Measurements from ENCODE around the gene LLPH. TPM values are rescaled to one million over a fixed set of nuclear protein-coding genes. Genes with fewer than 3 reads are reported as not detected.

Gene LLPH
- total RNA-seq, 1 donor from 2014 or later = 17.1 TPM

DNA sequence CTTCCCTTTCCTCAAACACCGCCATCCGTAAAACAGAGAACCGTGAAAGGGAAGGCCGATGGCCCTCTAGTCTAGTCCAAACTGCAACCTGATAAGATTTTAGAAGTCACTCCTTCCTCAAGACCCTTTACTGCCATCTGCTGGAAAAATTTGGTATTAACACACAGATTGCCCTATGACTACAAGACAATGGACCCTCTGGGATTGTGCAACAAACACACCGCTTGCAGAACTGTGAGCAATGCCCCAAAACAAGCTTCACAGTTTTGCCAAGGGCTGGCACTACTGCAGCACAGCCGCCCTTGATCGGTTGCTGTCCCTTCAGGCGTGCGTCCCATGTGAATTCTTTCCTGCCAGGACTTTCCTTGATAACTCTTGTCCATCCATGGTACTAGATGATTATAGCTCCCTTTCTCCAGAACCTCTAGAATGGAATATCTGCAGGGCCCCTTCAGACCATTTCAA is 23.1 kb downstream of the LLPH start:
- H3K4me3 ChIP-seq = no peak overlapping the region
- ATAC-seq (peak; percentile 97), DNase-seq (no peak)
- intact Hi-C loops (cut with DNase I) = no loop called here
- no peaks in the 10 kb centered on the region for H3K9me3 ChIP-seq
- H3K27me3 ChIP-seq = no peaks in the 10 kb centered on the region
- H3K4me1 ChIP-seq = no peaks in the 10 kb centered on the region
- TF ChIP-seq, protein P1, sequence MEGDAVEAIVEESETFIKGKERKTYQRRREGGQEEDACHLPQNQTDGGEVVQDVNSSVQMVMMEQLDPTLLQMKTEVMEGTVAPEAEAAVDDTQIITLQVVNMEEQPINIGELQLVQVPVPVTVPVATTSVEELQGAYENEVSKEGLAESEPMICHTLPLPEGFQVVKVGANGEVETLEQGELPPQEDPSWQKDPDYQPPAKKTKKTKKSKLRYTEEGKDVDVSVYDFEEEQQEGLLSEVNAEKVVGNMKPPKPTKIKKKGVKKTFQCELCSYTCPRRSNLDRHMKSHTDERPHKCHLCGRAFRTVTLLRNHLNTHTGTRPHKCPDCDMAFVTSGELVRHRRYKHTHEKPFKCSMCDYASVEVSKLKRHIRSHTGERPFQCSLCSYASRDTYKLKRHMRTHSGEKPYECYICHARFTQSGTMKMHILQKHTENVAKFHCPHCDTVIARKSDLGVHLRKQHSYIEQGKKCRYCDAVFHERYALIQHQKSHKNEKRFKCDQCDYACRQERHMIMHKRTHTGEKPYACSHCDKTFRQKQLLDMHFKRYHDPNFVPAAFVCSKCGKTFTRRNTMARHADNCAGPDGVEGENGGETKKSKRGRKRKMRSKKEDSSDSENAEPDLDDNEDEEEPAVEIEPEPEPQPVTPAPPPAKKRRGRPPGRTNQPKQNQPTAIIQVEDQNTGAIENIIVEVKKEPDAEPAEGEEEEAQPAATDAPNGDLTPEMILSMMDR (IDR thresholded peaks at IDR 0.05) = peak; percentile 83
- H3K27ac ChIP-seq = no peak overlapping the region
- H3K36me3 ChIP-seq = no peaks in the 10 kb centered on the region

DNA sequence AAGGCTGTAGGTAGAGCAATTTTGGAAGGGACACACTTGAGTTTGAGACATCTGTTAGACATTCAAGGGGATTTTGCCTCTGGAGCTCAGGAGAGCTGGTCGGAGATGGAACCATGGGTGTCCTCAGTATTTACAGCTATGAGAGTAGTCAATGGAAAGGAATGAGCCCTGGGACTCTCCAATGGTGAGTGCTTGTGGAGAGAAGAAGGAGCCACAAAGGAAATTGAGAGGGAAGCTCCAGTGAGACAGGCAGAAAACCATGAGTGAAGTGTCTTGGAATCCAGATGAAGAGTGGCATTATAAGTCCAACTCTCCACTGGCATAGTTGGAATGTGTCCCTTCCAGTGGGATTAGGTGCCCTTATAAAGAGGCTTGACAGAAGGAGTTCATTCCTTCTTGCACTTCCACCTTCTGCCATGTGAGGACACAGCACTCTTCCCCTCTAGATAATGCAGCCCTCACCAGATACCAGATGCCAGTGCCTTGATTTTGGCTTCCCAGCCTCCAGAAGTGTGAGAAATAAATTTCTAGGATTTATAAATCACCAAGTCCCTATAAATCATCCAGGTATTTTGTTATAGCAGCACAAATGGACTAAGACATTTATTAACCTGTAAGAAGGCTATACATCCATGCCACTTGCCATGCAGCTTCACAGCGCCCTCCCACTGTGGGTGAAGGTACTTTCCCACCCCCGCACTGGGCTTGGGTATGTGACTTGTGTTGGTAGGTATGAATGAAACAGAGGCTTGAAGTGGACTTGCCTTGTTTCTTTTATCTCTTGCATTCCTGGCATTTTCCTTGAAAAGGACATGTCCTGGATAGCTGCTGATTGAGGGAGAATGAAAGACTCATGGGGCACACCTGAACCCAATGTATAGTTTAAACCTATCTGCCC is 27.3 kb downstream of the LLPH start:
- H3K36me3 ChIP-seq = no peaks in the 10 kb centered on the region
- no peak for DNase-seq
- intact Hi-C loops (cut with DNase I) = no loop called here
- TF ChIP-seq, protein P1 (IDR thresholded peaks at IDR 0.05) = no peak
- peaks cover 6% of the 10 kb centered on the region for H3K27me3 ChIP-seq
- no peak overlapping the region for H3K4me3 ChIP-seq
- no peak overlapping the region for H3K27ac ChIP-seq
- H3K9me3 ChIP-seq = no peaks in the 10 kb centered on the region
- ATAC-seq = no peak
- H3K4me1 ChIP-seq = no peaks in the 10 kb centered on the region

DNA sequence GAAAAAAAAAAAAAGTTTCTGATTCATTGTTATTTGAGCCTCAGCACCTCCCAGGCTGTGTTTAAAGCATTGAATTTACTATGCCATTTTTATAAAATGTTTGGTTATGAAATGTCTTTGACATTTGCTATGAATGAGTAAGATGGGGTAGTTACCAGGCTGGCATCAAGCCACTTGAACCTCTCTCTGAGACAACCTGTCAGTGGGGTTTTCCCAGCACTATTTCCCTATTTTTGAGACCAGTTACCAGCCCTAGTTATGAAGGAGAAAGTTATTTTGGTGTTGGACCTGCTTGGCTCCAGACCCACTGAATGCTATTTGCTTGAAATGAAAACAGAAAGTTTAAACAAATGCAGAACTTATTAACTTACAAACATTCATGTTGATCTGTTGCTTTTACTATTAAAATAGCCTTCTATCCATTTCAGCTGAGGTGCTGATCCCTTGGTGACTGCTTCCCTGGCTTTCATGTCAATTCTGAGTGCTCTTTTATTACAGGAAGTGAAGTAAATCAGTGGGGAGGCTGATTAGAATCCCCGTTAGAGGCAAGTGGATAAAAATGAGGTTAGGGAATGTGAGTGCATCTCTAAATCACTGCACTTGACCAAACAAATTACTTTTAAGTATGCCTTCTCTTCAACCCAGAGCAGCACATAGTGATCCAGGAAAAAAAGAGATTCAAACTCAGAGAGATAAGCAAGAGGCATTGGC is 37.8 kb downstream of the LLPH start:
- H3K27ac ChIP-seq = no peak overlapping the region
- DNase-seq (no peak), ATAC-seq (no peak)
- no peak overlapping the region for H3K4me3 ChIP-seq
- no peaks in the 10 kb centered on the region for H3K9me3 ChIP-seq
- no peaks in the 10 kb centered on the region for H3K36me3 ChIP-seq
- peaks cover 4% of the 10 kb centered on the region for H3K27me3 ChIP-seq
- H3K4me1 ChIP-seq = no peaks in the 10 kb centered on the region
- intact Hi-C loops (cut with DNase I) = no loop called here
- TF ChIP-seq, protein P1 (IDR thresholded peaks at IDR 0.05) = no peak

DNA sequence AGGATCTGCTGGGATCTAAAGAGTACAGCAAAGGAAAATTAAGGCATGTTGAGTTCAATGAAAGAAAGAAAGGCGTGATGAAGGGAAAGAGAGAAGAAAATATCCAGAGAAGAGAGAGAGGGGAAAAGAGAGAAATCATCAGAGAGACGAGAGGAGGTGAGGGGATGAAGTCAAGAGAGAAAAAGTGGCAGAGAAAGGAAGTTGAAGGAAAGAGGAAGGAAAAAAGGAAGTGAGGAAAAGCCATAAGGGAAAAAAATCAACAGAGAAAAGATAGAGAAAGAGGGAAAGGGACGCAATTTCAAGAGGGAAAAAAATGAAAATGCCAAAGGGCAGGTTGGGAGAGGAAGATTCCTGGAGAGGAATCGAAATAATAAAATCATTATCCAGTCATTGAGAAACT is 40.4 kb downstream of the LLPH start:
- DNase-seq (no peak), ATAC-seq (no peak)
- Histone ChIP-seq H3K4me3 (no peak overlapping the region), H3K4me1 (no peaks in the 10 kb centered on the region), H3K36me3 (no peaks in the 10 kb centered on the region), H3K9me3 (no peaks in the 10 kb centered on the region), H3K27ac (no peak overlapping the region), H3K27me3 (peaks cover 4% of the 10 kb centered on the region)
- TF ChIP-seq, protein P1 (IDR thresholded peaks at IDR 0.05) = no peak
- intact Hi-C loops (cut with DNase I) = no loop called here

DNA sequence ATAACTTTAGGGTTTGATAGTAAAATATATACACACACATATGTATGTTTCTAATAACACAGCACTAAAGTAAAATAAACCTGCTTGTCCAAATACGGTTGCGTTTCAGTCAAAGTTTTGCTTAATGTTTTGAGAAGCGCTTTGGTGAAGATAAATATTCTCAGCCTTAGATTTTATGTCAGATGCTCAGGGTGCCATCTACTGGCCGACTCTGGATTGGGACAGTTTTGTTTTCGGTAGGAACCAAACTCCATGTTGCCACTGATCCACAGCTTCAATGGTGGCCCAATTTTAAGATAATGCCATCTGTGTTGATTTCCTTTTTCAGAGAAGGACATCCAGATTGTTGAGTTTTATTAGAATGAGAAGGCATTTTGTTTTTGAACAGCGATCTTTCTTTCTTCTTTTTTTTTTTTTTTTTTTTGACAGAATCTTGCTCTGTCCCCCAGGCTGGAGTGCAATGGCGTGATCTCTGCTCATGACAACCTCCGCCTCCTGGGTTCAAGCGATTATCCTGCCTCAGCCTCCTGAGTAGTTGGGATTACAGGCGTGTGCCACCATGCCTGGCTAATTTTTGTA is 43.1 kb downstream of the LLPH start:
- no peak for DNase-seq

More for the DNA sequence above, 43.1 kb downstream of the LLPH start:
- no peaks in the 10 kb centered on the region for H3K36me3 ChIP-seq
- no peaks in the 10 kb centered on the region for H3K9me3 ChIP-seq
- intact Hi-C loops (cut with DNase I) = no loop called here
- ATAC-seq = peak; percentile 86
- TF ChIP-seq, protein P1 (IDR thresholded peaks at IDR 0.05) = peak; percentile 78
- H3K27me3 ChIP-seq = peaks cover 4% of the 10 kb centered on the region
- no peak overlapping the region for H3K27ac ChIP-seq
- no peaks in the 10 kb centered on the region for H3K4me1 ChIP-seq
- no peak overlapping the region for H3K4me3 ChIP-seq
